Skeletal muscle satellite cell (primary cell): ENCODE results near the gene MTHFS.
A peak's percentile ranks its signal among the peaks of the same experiment; 100 is the strongest.
"Not testable (repeated sequence)": the region's sequence is repeated elsewhere in the genome, so short reads cannot be mapped to it uniquely, and the experiment has no call there.

Experiments
- H3K27me3 ChIP-seq: 2 replicates; pipeline ENCODE4 v1.7.0; 2013; ENCODE audit warnings: low read length; ENCODE audit not compliant: control insufficient read depth, insufficient read depth
- H3K36me3 ChIP-seq: 2 replicates; pipeline ENCODE4 v1.7.0; 2013; ENCODE audit warnings: mild to moderate bottlenecking, control low read depth, low read length; ENCODE audit not compliant: insufficient read depth
- H3K4me1 ChIP-seq: 2 replicates; pipeline ENCODE4 v1.7.0; 2013; ENCODE audit warnings: low read length; ENCODE audit not compliant: control insufficient read depth, insufficient read depth
- H3K4me2 ChIP-seq: 2 replicates; pipeline ENCODE4 v1.7.0; 2013; ENCODE audit warnings: mild to moderate bottlenecking, low read length
- H3K4me3 ChIP-seq: 2 replicates; pipeline ENCODE4 v1.7.0; 2013; ENCODE audit warnings: low read length
- H3K9ac ChIP-seq: 2 replicates; pipeline ENCODE4 v1.7.0; 2013; ENCODE audit warnings: mild to moderate bottlenecking, low read depth, low read length, moderate library complexity
- H3K9me3 ChIP-seq: replicated peaks from 2 replicates; pipeline ENCODE4 v1.7.0; 2013; ENCODE audit warnings: mild to moderate bottlenecking, control low read depth, low read length

The MTHFS gene

DNA sequence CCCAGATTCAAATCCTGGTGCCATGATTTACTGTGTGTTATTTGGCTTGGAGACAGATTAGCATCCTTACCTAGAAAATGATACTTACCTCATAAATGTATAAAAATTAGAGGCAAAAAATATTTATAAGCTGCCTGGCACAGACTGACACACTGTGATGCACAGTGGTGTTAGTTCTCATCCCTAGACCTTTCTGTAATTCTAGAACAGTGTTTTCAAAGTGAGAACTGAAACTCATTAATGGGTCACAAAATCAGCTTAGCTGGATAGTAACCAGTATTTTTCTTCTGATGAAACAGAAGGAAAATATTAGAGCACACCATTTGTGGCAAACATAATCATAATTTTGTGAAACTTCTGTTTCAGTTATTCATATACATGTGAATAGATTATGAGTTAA lies 17.9 kb upstream of the MTHFS start:
- H3K9me3 ChIP-seq, result peaks cover 8% of the 10 kb centered on the region
- no peaks in the 10 kb centered on the region for H3K27me3 ChIP-seq
- no peaks in the 10 kb centered on the region for H3K4me1 ChIP-seq
- H3K4me2 ChIP-seq, result no peak overlapping the region
- no peak overlapping the region for H3K9ac ChIP-seq
- no peak overlapping the region for H3K4me3 ChIP-seq
- peaks cover 31% of the 10 kb centered on the region for H3K36me3 ChIP-seq

DNA sequence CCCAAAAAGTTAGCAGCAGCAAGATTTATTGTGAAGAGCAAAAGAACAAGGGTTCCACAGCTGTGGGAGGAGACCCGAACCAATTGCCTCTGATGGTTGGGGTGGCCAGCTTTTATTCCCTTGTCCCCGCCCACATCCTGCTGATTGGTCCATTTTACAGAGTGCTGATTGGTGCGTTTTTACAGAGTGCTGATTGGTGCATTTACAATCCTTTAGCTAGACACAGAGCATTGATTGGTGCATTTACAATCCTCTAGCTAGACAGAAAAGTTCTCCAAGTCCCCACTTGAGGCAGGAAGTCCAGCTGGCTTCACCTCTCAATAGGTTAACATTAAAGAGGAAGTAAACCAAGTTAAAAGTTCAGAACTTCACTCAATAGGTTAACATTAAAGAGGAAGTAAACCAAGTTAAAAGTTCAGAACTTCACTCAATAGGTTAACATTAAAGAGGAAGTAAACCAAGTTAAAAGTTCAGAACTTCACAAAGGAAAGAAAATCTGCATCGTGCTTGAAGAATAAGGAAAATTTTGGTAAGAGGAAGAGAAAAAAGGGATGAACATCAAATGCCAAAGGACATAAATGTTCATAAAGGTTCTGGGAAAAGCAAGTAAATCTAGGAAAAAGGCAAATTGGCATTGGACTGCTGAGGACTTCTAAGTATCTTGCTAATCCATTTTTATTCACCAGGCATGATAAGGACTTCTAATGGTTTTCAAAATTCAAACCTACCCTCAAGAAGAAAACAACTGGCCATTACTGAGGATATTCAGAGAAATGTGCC lies 12.9 kb upstream of the MTHFS start:
- H3K9ac ChIP-seq, H3K27me3 ChIP-seq, H3K4me2 ChIP-seq, H3K9me3 ChIP-seq, H3K4me1 ChIP-seq, H3K4me3 ChIP-seq: not testable (repeated sequence)
- H3K36me3 ChIP-seq, result peaks cover 10% of the 10 kb centered on the region

DNA sequence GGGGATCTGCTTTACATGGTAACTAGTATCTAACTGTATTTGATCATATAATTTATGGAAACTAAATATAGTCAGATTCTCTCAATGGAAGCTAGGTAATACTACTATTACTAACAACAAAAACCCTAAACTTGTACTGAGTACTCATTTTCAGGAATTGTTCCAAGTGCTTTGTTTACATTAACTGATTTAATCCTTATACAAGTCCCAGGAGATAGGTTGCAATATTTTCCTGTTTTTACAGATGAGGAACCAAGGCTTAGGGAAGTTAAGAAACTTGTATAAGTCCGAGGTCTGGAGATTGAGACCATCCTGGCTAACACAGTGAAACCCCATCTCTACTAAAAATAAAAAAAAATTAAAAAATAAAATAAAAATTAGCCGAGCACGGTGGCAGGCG lies 7.5 kb upstream of the MTHFS start:
- Histone ChIP-seq H3K4me3 (no peak overlapping the region), H3K36me3 (no peaks in the 10 kb centered on the region), H3K9ac (no peak overlapping the region), H3K4me2 (no peak overlapping the region), H3K27me3 (no peaks in the 10 kb centered on the region), H3K4me1 (peaks cover under 1% of the 10 kb centered on the region), H3K9me3 (no peaks in the 10 kb centered on the region)

DNA sequence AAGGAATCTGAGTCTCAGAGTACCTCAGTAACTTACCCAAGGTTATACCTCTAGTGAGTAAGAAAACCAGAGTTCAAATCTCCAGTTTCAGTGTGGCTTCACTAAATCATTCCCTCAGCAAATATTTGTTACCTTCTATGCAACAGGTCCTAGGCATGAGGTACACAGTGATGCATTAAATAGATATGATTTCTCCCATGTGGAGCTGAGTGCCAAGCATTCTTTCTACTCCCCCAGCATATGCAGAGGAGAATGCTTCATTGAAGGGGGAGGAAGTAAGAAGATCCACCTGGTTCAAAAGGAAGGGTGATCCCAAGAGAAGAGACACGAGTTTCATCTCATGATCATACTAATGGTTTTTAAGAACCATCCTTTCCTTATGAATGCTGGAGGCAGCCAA lies 6.8 kb upstream of the MTHFS start:
- H3K36me3 ChIP-seq, result no peaks in the 10 kb centered on the region
- no peaks in the 10 kb centered on the region for H3K9me3 ChIP-seq
- no peaks in the 10 kb centered on the region for H3K27me3 ChIP-seq
- no peak overlapping the region for H3K4me3 ChIP-seq
- no peak overlapping the region for H3K9ac ChIP-seq
- H3K4me1 ChIP-seq, result peaks cover 7% of the 10 kb centered on the region
- no peak overlapping the region for H3K4me2 ChIP-seq

DNA sequence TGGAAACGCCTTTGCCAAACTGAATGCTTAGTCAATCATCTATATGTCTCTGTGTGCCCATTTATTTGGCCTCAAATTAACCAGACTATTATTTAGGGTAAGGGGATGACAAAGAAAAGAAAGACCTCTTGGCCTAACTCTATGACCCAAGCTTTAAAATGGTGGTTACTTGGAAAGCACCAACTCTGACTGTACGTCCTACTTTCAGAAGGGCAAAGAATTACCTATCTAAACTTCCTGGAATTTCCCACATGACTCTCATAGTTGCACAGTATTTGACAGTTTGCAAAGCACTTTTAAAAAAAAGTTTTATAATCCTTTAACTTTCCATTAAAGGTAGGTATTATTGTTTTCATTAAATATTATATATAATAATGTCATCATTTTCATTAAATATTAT lies 6.3 kb upstream of the MTHFS start:
- H3K4me1 ChIP-seq, result peaks cover 9% of the 10 kb centered on the region
- H3K36me3 ChIP-seq, result no peaks in the 10 kb centered on the region
- no peaks in the 10 kb centered on the region for H3K9me3 ChIP-seq
- H3K9ac ChIP-seq, result no peak overlapping the region
- no peak overlapping the region for H3K4me3 ChIP-seq
- no peak overlapping the region for H3K4me2 ChIP-seq
- no peaks in the 10 kb centered on the region for H3K27me3 ChIP-seq

DNA sequence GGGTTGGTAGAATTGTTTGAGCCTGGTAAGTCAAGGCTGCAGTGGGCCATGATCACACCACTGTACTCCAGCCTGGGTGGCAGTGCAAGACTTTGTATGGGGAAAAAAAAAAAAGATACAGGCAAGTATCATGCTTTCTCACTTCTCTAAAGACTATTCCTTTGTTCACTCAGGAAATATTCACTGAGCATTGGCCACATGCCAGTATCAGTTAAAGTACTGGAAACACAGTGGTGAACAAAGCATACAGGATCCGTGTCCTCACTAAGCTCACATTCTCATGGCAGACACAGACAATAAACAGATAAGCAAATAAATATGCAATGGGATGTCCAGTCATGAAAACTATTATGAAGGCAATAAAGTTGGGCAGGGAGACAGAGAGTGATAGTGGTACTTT lies 5.1 kb upstream of the MTHFS start:
- Histone ChIP-seq H3K9ac (no peak overlapping the region), H3K4me3 (no peak overlapping the region), H3K36me3 (no peaks in the 10 kb centered on the region), H3K4me1 (peaks cover 15% of the 10 kb centered on the region), H3K27me3 (no peaks in the 10 kb centered on the region), H3K9me3 (no peaks in the 10 kb centered on the region), H3K4me2 (no peak overlapping the region)

DNA sequence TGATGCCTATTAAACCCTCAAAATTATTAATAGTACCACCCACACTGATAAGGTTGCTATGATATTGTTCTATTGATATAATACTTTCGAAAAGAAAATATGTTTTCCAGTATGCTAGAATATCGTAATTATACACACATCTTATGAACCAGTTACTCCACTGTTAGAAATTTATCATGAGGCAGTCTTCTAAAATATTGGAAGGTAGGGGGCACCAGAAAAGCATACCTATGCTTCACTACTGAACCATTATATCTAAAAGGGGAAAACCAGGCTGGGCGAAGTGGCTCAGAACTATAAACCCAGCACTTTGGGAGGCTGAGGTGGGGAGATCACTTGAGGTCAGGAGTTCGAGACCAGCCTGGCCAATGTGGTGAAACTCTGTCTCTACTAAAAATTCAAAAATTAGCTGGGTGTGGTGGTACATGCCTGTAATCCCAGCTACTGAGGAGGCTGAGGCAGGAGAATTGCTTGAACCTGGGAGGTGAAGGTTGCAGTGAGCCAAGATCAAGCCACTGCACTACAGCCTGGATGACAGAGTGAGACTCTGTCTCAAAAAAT lies 4.1 kb upstream of the MTHFS start:
- H3K9me3 ChIP-seq, H3K27me3 ChIP-seq: not testable (repeated sequence)

DNA sequence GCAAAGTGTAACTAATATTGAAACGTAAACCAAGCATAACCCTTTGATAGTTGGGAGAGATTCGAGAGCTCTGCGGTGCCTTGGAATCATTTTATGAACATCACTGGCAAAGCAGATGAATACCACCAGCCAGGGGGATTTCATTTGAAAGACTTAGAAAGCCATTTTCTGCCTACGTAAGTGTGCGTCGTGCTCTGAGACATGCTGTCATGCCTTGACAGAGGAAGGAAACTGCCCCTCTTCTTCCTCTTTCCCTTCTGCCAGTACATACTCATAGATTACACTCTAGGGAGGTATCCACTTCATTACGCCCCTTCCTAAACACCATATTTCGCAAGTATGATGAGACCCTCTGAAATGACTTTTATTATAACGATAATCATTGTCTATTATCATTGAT lies 3.3 kb upstream of the MTHFS start:
- Histone ChIP-seq H3K9ac (no peak overlapping the region), H3K27me3 (no peaks in the 10 kb centered on the region), H3K4me2 (no peak overlapping the region), H3K36me3 (no peaks in the 10 kb centered on the region), H3K9me3 (no peaks in the 10 kb centered on the region), H3K4me3 (no peak overlapping the region), H3K4me1 (peaks cover 20% of the 10 kb centered on the region)

More for the DNA sequence above, 4.1 kb upstream of the MTHFS start:
- H3K36me3 ChIP-seq, H3K9ac ChIP-seq, H3K4me3 ChIP-seq, H3K4me2 ChIP-seq: not testable (repeated sequence)
- H3K4me1 ChIP-seq, result peaks cover 19% of the 10 kb centered on the region

DNA sequence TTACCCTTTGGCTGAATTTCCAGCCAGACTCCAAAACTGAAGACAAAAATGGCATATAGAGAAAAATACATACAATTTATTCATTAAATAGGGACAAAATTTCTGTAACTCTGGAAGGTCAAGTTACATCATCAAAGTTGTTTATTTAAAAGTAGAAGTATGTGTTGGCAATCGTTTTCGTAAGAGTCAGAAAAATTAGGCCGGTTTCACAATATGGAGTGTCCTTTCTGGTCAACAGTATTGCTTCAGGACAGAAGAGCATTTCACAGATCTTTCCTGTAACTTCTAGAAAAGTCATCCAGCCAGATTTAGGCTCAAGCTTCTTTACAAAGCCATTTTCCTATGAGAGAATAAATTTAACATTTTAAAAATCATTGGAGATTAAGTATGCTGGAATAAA lies 2.0 kb upstream of the MTHFS start:
- not testable (repeated sequence) for H3K4me2 ChIP-seq, H3K36me3 ChIP-seq, H3K4me3 ChIP-seq, H3K9me3 ChIP-seq, H3K27me3 ChIP-seq
- Histone ChIP-seq H3K9ac (peak overlapping the region; percentile 22), H3K4me1 (peaks cover 20% of the 10 kb centered on the region)

DNA sequence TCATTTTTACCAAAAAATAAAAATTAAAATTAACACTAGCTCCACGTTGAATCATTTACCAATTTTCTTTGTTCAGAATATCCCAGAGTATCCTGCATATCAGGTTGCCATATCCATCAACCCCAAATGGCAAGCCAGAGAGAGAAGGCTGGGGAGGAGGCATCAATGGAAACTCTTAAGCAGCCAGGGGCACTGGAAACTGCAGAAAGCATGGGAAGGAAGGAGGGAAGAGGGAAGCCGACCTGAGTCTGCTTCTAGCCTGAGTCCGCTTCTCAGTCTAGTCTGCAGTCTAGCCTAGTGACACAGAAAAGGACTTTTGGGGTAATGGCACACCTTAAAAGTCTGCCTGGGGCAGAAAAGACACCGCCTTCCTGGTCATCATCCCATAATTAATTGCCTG lies 1.6 kb upstream of the MTHFS start:
- Histone ChIP-seq H3K36me3 (no peaks in the 10 kb centered on the region), H3K4me1 (peaks cover 20% of the 10 kb centered on the region), H3K4me3 (no peak overlapping the region), H3K9me3 (no peaks in the 10 kb centered on the region), H3K9ac (no peak overlapping the region), H3K4me2 (no peak overlapping the region), H3K27me3 (no peaks in the 10 kb centered on the region)

DNA sequence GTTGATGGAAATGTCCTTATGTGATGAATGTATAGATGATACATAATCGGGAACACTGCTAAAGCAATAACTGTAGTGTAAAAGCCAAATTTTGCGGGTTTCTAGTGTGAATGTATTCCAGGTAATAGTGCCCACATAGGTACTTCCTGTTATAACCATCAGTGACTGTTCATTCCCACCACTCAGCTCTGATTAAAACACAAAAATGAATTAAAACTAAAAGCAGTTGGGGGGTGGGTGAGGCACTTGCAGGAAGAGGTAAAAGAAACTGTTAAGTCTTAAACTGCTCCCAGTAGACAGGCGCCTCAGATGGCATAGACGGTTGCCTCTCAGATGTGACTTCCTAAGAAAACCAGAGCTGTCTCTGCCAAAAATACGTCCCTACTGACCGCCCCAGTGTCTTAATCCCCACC lies 893 bp upstream of the MTHFS start:
- H3K4me3 ChIP-seq, result peak overlapping the region; percentile 79

DNA sequence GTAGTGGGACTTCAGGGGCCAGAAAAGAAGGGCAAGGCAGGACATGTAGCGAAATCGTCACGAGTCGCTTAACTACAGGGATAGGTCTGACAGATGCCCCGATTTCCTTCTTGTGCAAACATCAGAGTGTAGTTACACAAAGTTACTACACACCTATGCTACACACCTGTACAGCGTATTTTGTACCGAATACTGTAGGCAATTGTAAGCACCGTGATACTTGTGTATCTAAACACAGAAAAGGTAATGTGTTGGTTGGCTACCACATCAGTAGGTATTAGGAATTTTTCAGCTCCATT lies 515 bp upstream of the MTHFS start:
- peak overlapping the region; percentile 92 for H3K9ac ChIP-seq

More for the DNA sequence above, 893 bp upstream of the MTHFS start:
- Histone ChIP-seq H3K9ac (peak overlapping the region; percentile 92), H3K4me1 (peaks cover 20% of the 10 kb centered on the region), H3K36me3 (no peaks in the 10 kb centered on the region), H3K4me2 (peak overlapping the region; percentile 87), H3K9me3 (no peaks in the 10 kb centered on the region), H3K27me3 (no peaks in the 10 kb centered on the region)

More for the DNA sequence above, 515 bp upstream of the MTHFS start:
- Histone ChIP-seq H3K4me3 (peak overlapping the region; percentile 79), H3K27me3 (no peaks in the 10 kb centered on the region), H3K4me2 (peak overlapping the region; percentile 87), H3K9me3 (no peaks in the 10 kb centered on the region), H3K36me3 (no peaks in the 10 kb centered on the region), H3K4me1 (peaks cover 20% of the 10 kb centered on the region)
